Kidney (tissue), 14 donors: ENCODE results near the gene SLC39A11. TPM values are rescaled to one million over a fixed set of nuclear protein-coding genes. Genes with fewer than 3 reads are reported as not detected.

ENCODE experiments used
- DNase-seq, 5 donors: peaks; one replicate each; pipeline ENCODE4 v3.0.0-alpha.2; 2013 to 2020
- FAIRE-seq: peaks from 2 replicates; lab custom pipeline; 2012; peaks lifted over from hg19 to GRCh38; lab: Jason Lieb, UNC
- H3K27ac ChIP-seq, 2 donors: one replicate each; pipeline ENCODE4 v1.7.0; 2013; ENCODE audit warnings: low read depth in 2 of 2, low read length in 2 of 2, inconsistent platforms in 1 of 2
- H3K27me3 ChIP-seq: one replicate; pipeline ENCODE4 v1.7.1; 2013; ENCODE audit warnings: low read length, inconsistent platforms; ENCODE audit not compliant: control insufficient read depth, insufficient read depth
- H3K36me3 ChIP-seq, 3 donors: one replicate each; pipeline versions ENCODE4 v1.7.0 to v1.7.1; 2013; ENCODE audit warnings: low read length in 3 of 3, control low read depth in 1 of 3, inconsistent platforms in 1 of 3; ENCODE audit not compliant: insufficient read depth in 3 of 3, control insufficient read depth in 2 of 3
- H3K4me1 ChIP-seq, 3 donors: one replicate each; pipeline versions ENCODE4 v1.7.0 to v1.7.1; 2013; ENCODE audit warnings: low read length in 3 of 3, inconsistent platforms in 1 of 3, low read depth in 1 of 3; ENCODE audit not compliant: control insufficient read depth in 2 of 3, insufficient read depth in 2 of 3
- H3K4me3 ChIP-seq, 3 donors: one replicate each; pipeline versions ENCODE4 v1.7.0 to v1.8.1; 2013; ENCODE audit warnings: low read length in 3 of 3, control low read depth in 1 of 3, inconsistent platforms in 1 of 3
- H3K9ac ChIP-seq, 3 donors: one replicate each; pipeline versions ENCODE4 v1.7.0 to v1.7.1; 2013; ENCODE audit warnings: low read length in 3 of 3, control low read depth in 1 of 3, inconsistent platforms in 1 of 3
- H3K9me3 ChIP-seq, 3 donors: one replicate each; pipeline versions ENCODE4 v1.7.0 to v1.7.1; 2013; ENCODE audit warnings: low read length in 3 of 3, control low read depth in 1 of 3, inconsistent platforms in 1 of 3; ENCODE audit not compliant: control insufficient read depth in 2 of 3, insufficient read depth in 1 of 3
- CTCF ChIP-seq: IDR thresholded peaks from 3 replicates; pipeline ENCODE4 v1.5.1; 2012; ENCODE audit warnings: mild to moderate bottlenecking, moderate library complexity, borderline replicate concordance; ENCODE audit not compliant: insufficient read depth; ENCODE audit errors: extremely low read depth
- intact Hi-C: fragments of 100-400 bp; cut with DNase I; formaldehyde crosslinking; loops from one replicate; pipeline ENCODE4 v1.11.1; 2022
- polyA plus RNA-seq: library from polyadenylated mRNA; stranded (reverse); fragments of 350-450 nt; fragmentation: Illumina TruSeq; extraction: RNeasy Lipid Tissue Mini Kit (QIAGEN cat#74804); gene quantifications from one replicate; pipeline ENCODE4 v1.2.3, GENCODE V29; 2014; ENCODE audit warnings: low read depth, low replicate concordance; ENCODE audit not compliant: insufficient read depth
- total RNA-seq: library from RNA; stranded (reverse); fragmentation: NEBNext Ultra II Directional; extraction: Animal tissue kit (Norgen Biotek cat#: 25700); gene quantifications from one replicate; pipeline ENCODE4 v1.2.1, GENCODE V29; 2021
- donor health status: control.
- donor health status: control.
- donor health status: control.
- donor health status: control.
- donor health status: control.
- donor health status: DM: yes; HTN: yes; CAD: no.
- donor health status: Normal renal cell carcinoma (clear cell type).

SLC39A11 gene
- total and polyA plus RNA-seq, 2 donors from 2014 or later: 19.7 to 37.2 TPM

DNA sequence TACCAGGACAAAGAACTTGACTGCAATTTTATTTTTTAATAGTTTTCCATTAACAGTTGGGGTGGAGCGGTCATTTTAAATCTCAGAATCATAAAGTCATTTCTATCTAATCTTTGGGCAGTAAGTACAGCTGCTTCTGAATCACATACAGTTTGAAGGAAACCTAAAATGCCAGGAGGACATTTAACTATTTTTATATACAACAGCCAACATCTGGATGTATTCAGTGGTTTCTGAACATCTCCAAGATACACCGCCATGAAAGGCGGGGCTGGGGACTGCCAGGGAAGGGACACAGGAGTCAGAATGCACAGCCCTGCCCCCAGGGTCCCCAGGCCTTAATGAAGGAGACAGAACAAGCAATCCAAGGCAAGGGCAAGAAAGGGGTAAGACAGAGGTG is 392.3 kb downstream of the SLC39A11 start:
- H3K27me3 ChIP-seq: no peaks in the 10 kb centered on the region
- DNase-seq: no peak
- H3K36me3 ChIP-seq: no peaks in the 10 kb centered on the region
- H3K4me1 ChIP-seq: no peaks in the 10 kb centered on the region
- H3K9ac ChIP-seq: no peak overlapping the region
- no peak for FAIRE-seq
- H3K27ac ChIP-seq: no peak overlapping the region
- no peak overlapping the region for H3K4me3 ChIP-seq
- intact Hi-C loops: no loop called here
- H3K9me3 ChIP-seq: no peaks in the 10 kb centered on the region
- no peak for TF ChIP-seq CTCF

- intact Hi-C loops: no loop called here
- no peak for TF ChIP-seq CTCF
- Histone ChIP-seq H3K27ac (no peak overlapping the region), H3K9me3 (no peaks in the 10 kb centered on the region), H3K4me1 (no peaks in the 10 kb centered on the region), H3K9ac (no peak overlapping the region), H3K36me3 (no peaks in the 10 kb centered on the region), H3K4me3 (no peak overlapping the region), H3K27me3 (no peaks in the 10 kb centered on the region)
- DNase-seq (no peak), FAIRE-seq (no peak)
Observed at GRCh38 chr17:72699545-72699944, 392.9 kb downstream of the SLC39A11 start.

GRCh38 chr17:72697602-72698146 is 394.8 kb downstream of the SLC39A11 start:
- intact Hi-C loops: no loop called here
- DNase-seq: no peak
- no peaks in the 10 kb centered on the region for H3K27me3 ChIP-seq
- TF ChIP-seq CTCF: no peak
- no peak overlapping the region for H3K27ac ChIP-seq
- FAIRE-seq: no peak
- H3K4me3 ChIP-seq: no peak overlapping the region
- H3K9me3 ChIP-seq: no peaks in the 10 kb centered on the region
- H3K4me1 ChIP-seq: no peaks in the 10 kb centered on the region
- H3K36me3 ChIP-seq: no peaks in the 10 kb centered on the region
- H3K9ac ChIP-seq: no peak overlapping the region

DNA sequence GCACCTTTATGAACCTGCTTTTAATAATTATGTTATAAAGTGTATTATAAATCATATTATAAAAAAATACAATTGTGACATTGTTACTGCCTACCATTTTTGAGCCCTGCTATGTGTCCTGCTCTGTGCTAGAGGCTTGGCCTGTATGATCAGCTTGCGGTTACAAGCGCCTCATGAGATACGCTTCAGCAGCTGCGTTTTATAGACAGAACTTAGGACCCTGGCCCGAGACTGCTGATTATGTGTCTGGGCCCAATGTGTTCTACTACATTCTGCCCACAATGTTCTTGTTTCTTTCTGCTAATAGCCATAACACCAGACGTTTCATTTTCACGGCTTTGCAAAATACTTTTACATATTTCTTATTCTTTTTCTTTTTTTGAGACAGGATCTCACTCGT is 395.8 kb downstream of the SLC39A11 start:
- H3K27ac ChIP-seq: no peak overlapping the region
- no peaks in the 10 kb centered on the region for H3K9me3 ChIP-seq
- H3K9ac ChIP-seq: no peak overlapping the region
- H3K36me3 ChIP-seq: no peaks in the 10 kb centered on the region
- no peak for TF ChIP-seq CTCF
- H3K4me1 ChIP-seq: no peaks in the 10 kb centered on the region
- intact Hi-C loops: no loop called here
- no peak for DNase-seq
- no peak overlapping the region for H3K4me3 ChIP-seq
- no peaks in the 10 kb centered on the region for H3K27me3 ChIP-seq
- no peak for FAIRE-seq
